HG03060 (cell line): ENCODE results near the gene CD36.

Experiments used
- ATAC-seq: cut with Tn5 transposase; IDR thresholded peaks from one replicate; pipeline ENCODE4 v1.9.1; 2021; ENCODE audit warnings: low read depth, moderate number of reproducible peaks; ENCODE audit not compliant: unreplicated experiment

CD36 gene

GRCh38 chr7:80686576-80686975 lies 48.1 kb downstream of the CD36 start:
- ATAC-seq: no peak

- ATAC-seq: peak; percentile 51
These were observed 60.7 kb downstream of the CD36 start for GRCh38 chr7:80699045-80699638.

- no peak for ATAC-seq
These were observed 61.3 kb downstream of the CD36 start for GRCh38 chr7:80699721-80700256.

- no peak for ATAC-seq
These were observed 64.8 kb downstream of the CD36 start for GRCh38 chr7:80703272-80703671.

GRCh38 chr7:80705130-80705781 lies 66.8 kb downstream of the CD36 start:
- ATAC-seq: no peak

GRCh38 chr7:80707318-80707717 lies 68.9 kb downstream of the CD36 start:
- no peak for ATAC-seq

- no peak for ATAC-seq
These were observed 69.7 kb downstream of the CD36 start for GRCh38 chr7:80708123-80708522.

- no peak for ATAC-seq
These were observed 73.1 kb downstream of the CD36 start for GRCh38 chr7:80711531-80711930.

GRCh38 chr7:80719261-80719660 lies 80.8 kb downstream of the CD36 start:
- no peak for ATAC-seq

GRCh38 chr7:80720146-80720545 lies 81.7 kb downstream of the CD36 start:
- ATAC-seq: no peak

- ATAC-seq: no peak
These were observed 83.6 kb downstream of the CD36 start for GRCh38 chr7:80721883-80722615.

- ATAC-seq: no peak
These were observed 84.3 kb downstream of the CD36 start for GRCh38 chr7:80722616-80723195.

- ATAC-seq: no peak
These were observed 85.9 kb downstream of the CD36 start for GRCh38 chr7:80724249-80724871.

GRCh38 chr7:80725181-80725611 lies 86.8 kb downstream of the CD36 start:
- ATAC-seq: no peak
